ENCODE results near the gene PLVAP.

Gene PLVAP

DNA sequence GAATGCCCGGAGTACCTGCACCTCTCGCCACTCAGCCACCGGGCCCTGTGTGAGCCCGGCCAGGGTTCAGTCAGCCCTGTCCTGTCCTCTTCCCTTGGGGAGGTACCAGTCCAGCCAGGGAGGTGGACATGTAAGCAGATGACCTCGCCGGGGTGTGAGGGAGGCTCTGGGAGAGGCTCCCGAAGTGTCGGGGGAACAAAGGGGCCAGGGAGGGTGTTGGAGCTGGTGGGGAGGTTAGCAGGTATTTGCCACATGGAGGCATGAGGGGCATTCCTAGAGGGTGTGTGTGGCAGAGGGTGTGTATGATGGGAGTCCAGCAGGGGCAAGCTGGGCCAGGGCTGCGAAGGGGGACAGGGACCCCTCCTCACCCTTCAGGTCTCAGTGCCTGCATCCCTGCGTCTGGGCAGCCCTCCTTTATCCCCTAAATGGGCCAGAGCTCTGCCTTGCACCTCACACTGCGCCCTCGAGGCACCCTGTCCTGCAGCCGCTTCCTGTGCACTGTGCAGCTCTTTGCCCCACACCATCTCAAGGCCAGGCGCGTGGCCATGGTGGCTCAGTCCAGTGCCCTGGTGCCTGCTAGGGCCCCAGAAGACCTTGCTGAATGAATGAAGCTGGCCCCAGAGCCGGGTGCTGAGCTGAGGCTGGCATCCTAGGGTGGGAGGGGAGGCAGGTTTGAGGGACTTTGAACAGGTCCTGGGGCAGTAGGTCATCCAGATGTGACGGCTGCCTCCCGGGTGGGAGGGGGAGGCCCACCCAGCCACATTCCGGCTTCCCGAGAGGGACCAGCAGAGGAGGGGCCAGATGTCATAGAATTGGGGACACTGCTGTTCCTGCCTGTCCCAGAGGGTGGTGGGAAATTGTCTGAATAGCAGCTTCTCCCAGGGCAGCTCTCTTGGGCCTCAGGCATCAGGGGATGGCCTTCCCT lies 64.7 kb downstream of the PLVAP start:
- Histone ChIP-seq H3K36me3 (ENCODE audit: insufficient read depth, low read length) (peaks cover 41% of the 10 kb centered on the region), H3K9me3 (ENCODE audit: insufficient read depth, low read depth, low read length) (no peaks in the 10 kb centered on the region), H3K27me3 (ENCODE audit: insufficient read depth, low read length) (no peaks in the 10 kb centered on the region), H3K4me3 (ENCODE audit: low read length) (no peak overlapping the region), H3K4me1 (ENCODE audit: insufficient read depth, low read length) (peaks cover 11% of the 10 kb centered on the region; the same call in 1 of the 2 replicates), H3K27ac (ENCODE audit: low read depth, low read length) (peak overlapping the region; percentile 41; the same call in 1 of the 2 replicates), H3K9ac (ENCODE audit: low read depth, low read length) (peak overlapping the region; percentile 24; the same call in 1 of the 2 replicates)
- 91% methylated on average over 20 of the region's 20 CpGs for WGBS

DNA sequence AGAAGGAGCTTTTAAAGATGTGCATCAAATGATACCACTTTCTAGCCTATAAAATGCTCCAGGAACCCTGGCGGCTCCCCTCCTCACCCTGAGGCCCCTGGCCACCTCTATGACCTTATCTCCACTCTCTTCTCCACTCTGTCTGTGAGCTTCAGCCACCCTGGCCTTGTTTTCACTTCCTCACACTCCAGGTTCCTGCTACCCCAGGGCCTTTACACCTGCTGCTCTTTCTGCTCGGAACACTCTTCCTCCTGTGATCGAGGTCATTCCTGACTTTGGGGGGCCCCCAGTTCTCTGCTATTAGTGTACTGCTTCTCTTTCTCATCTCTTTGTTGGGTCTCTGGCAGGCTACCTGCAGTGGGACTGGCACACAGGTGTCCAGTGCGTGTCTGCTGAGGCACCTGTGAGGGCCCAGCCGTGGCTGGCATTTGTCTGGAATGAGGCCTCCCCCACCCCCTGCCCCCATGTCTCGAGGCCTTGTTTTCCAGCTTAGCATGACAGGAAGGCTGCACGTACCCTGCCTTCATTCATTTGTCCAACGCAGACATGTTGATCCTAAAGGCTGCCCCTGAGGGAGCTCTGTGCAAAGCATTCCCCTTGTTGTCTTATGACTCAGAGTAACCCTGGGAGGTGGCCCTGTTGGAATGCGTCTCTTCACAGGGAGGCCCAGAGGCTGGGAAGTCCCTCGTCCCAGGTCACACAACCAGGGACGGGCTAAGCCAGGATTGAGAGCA lies 65.5 kb downstream of the PLVAP start:
- H3K4me3 ChIP-seq (ENCODE audit: low read length): no peak overlapping the region
- no peaks in the 10 kb centered on the region for H3K27me3 ChIP-seq (ENCODE audit: insufficient read depth, low read length)
- no peak overlapping the region for H3K9ac ChIP-seq (ENCODE audit: low read depth, low read length)
- H3K9me3 ChIP-seq (ENCODE audit: insufficient read depth, low read depth, low read length): no peaks in the 10 kb centered on the region
- H3K36me3 ChIP-seq (ENCODE audit: insufficient read depth, low read length): peaks cover 38% of the 10 kb centered on the region
- WGBS: 82% methylated on average over 11 of the region's 11 CpGs
- peaks cover 11% of the 10 kb centered on the region; the same call in 1 of the 2 replicates for H3K4me1 ChIP-seq (ENCODE audit: insufficient read depth, low read length)
- peak overlapping the region; percentile 41; the same call in 1 of the 2 replicates for H3K27ac ChIP-seq (ENCODE audit: low read depth, low read length)

DNA sequence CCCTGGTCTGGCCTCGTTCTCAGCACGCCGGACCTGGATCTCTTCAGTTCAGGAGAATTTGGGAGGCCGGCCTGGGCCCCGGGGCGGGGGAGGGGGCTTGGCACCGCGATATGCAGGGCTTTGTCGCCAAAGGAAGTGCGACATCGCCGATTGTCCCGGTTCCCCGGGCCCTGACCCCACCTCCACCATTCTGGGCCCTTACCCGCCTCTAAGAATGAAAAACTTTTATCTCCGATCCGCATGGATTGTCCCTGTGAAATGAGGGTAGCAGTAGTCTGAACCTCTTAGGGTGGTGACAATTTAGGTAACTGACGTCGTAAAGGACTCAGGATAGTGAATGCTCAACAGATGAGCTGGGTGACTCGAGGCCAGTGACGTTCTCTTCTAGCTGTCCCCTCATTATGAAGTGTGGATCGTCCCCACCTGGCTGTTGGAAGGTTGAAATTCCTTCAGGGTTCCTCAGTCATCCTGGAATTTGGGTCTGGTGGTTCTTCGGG lies 67.1 kb downstream of the PLVAP start:
- Histone ChIP-seq H3K36me3 (ENCODE audit: insufficient read depth, low read length) (peaks cover 25% of the 10 kb centered on the region), H3K4me3 (ENCODE audit: low read length) (peak overlapping the region; percentile 86), H3K9ac (ENCODE audit: low read depth, low read length) (peak overlapping the region; percentile 65), H3K4me1 (ENCODE audit: insufficient read depth, low read length) (peaks cover 14% of the 10 kb centered on the region), H3K27me3 (ENCODE audit: insufficient read depth, low read length) (no peaks in the 10 kb centered on the region), H3K27ac (ENCODE audit: low read depth, low read length) (peak overlapping the region; percentile 69), H3K9me3 (ENCODE audit: insufficient read depth, low read depth, low read length) (no peaks in the 10 kb centered on the region)
- WGBS: 9% methylated on average over 23 of the region's 23 CpGs

DNA sequence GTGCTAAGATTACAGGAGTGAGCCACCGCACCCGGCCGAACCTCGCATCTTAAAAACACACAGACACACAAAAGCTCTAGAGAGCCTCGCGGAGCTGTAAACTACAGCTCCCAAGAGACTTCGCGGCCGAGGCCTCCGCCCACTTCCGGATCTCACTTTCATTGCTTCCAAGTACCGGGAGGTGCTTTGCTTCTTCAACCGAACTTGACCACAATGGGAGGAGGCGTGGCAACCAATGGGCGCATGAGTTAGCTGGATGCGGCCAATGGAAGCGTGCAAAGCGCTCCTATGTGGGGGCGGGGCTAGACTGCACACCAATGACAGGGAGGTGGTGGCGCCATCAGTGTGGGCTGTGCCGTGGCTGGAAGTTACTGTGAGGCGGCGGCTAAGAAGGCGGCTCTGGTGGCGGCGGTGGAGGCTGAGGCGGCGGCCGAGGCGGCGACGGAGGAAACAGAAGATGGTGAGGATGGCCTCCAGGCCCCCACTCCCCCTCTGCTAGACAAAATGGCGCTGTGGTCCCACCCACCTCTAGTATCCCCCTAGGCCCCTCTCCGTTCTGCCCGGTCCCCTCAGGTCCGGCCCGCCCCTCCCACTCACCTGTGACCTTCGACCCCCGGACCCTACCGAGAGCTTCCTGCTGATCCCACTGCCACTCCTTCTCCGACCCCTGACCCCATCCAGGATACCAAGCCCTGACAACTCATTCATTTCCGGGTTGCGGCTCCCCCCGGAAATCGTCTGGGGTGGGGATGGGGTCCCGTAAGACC lies 67.8 kb downstream of the PLVAP start, which contains the start of gene DDA1:
TSS of gene DDA1 (plus strand) at position 366 of the 767 bp plus-strand sequence. CDS start at position 458, 92 bp downstream.
- H3K36me3 ChIP-seq (ENCODE audit: insufficient read depth, low read length): peaks cover 19% of the 10 kb centered on the region
- peaks cover 20% of the 10 kb centered on the region for H3K4me1 ChIP-seq (ENCODE audit: insufficient read depth, low read length)
- peak within 1 kb of the TSS; percentile 69 for H3K27ac ChIP-seq (ENCODE audit: low read depth, low read length)
- 1% methylated on average over 46 of the region's 46 CpGs for WGBS
- H3K4me3 ChIP-seq (ENCODE audit: low read length): peak within 1 kb of the TSS; percentile 86
- peak within 1 kb of the TSS; percentile 65 for H3K9ac ChIP-seq (ENCODE audit: low read depth, low read length)
- H3K9me3 ChIP-seq (ENCODE audit: insufficient read depth, low read depth, low read length): no peaks in the 10 kb centered on the region
- H3K27me3 ChIP-seq (ENCODE audit: insufficient read depth, low read length): no peaks in the 10 kb centered on the region

DNA sequence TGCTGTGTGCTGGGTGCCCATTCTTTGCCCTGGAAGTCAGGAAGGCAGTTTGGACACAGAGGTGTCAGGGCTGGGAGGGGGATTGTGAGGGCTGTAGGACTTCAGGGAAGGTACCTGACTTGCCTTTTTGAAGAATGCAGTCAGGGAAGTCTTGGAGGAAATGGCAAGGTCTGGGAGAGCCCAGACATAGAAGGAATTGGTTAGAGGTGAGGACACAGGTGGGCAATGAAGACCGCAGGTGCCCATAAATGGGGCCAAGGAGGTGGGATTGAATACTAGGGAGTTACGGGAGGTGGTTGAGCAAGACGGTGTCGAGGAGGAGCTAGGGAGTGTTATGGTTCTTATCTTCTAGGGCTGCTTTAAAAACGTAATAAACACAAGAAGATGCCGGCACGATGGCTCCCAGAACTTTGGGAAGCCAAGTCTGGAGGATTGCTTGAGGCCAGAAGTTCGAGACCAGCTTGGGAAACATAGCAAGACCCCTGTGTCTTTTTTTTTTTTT lies 69.2 kb downstream of the PLVAP start:
- WGBS: 92% methylated on average over 8 of the region's 8 CpGs
- Histone ChIP-seq H3K4me1 (ENCODE audit: insufficient read depth, low read length) (peaks cover 20% of the 10 kb centered on the region), H3K36me3 (ENCODE audit: insufficient read depth, low read length) (0 out of 2 replicates have a peak, but pooled peaks cover 8% of the 10 kb centered on the region), H3K27me3 (ENCODE audit: insufficient read depth, low read length) (no peaks in the 10 kb centered on the region), H3K27ac (ENCODE audit: low read depth, low read length) (no peak overlapping the region; the same call in 1 of the 2 replicates), H3K4me3 (ENCODE audit: low read length) (no peak overlapping the region), H3K9ac (ENCODE audit: low read depth, low read length) (no peak overlapping the region), H3K9me3 (ENCODE audit: insufficient read depth, low read depth, low read length) (no peaks in the 10 kb centered on the region)

DNA sequence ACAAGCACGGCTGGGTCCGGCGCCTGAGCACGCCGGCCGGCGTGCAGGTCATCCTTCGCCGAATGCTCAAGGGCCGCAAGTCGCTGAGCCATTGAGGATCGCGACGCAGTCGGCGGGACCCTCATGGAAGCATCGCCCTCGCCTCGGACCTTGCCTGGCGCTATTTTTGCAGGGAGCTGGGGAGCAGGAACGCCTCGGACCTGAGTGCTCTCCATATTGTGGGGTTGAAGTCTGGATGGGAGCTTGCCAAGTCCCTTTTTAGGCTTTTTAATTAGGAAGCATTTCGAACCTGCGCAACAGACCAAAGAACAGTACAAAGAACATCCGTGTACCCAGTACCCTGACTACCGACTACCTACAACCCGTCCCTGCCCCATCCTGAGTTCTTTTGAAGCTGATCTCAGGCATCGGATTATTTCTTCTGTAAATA lies 70.8 kb downstream of the PLVAP start:
- peaks cover 26% of the 10 kb centered on the region for H3K4me1 ChIP-seq (ENCODE audit: insufficient read depth, low read length)
- H3K9ac ChIP-seq (ENCODE audit: low read depth, low read length): peak overlapping the region; percentile 82
- no peaks in the 10 kb centered on the region for H3K27me3 ChIP-seq (ENCODE audit: insufficient read depth, low read length)
- H3K4me3 ChIP-seq (ENCODE audit: low read length): peak overlapping the region; percentile 73
- peak overlapping the region; percentile 79 for H3K27ac ChIP-seq (ENCODE audit: low read depth, low read length)
- no peaks in the 10 kb centered on the region for H3K9me3 ChIP-seq (ENCODE audit: insufficient read depth, low read depth, low read length)
- H3K36me3 ChIP-seq (ENCODE audit: insufficient read depth, low read length): 0 out of 2 replicates have a peak, but pooled peaks cover 3% of the 10 kb centered on the region
- WGBS: 7% methylated on average over 28 of the region's 28 CpGs

DNA sequence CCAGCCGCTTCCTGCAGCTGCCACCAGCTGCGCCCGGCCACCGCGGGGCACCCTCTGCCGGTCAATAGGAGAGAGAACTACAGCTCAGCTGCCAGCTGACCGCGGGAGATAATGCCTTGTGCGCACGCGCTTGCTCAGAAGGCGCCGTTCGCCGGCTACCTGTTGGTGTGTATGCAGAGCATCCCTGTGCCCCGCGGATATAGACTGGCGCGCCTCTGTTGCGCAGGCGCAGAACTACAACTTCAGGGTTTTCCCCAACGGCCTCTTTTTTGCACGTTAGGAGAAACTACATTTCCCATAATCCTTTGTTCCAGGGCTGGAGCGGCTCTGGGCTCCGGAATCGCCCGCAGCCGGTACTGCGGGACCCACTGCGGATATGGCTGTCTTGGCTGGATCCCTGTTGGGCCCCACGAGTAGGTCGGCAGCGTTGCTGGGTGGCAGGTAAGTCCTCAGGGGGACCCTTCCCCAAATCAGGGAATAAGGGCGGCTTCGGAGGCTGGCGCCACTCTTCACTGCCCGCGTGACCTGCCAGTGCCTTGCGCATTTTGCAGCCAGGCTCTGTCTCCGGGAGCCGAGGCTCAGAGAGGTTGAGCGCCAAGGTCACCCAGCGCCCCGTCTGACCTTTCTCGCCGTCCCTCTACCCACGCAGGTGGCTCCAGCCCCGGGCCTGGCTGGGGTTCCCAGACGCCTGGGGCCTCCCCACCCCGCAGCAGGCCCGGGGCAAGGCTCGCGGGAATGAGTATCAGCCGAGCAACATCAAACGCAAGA lies 71.4 kb downstream of the PLVAP start, which contains the start of gene MRPL34:
TSS of gene MRPL34 (plus strand) at position 356 of the 768 bp plus-strand sequence. CDS start at position 377, 21 bp downstream.
- under 1% methylated on average over 55 of the region's 55 CpGs for WGBS
- Histone ChIP-seq H3K27ac (ENCODE audit: low read depth, low read length) (peak within 1 kb of the TSS; percentile 79), H3K4me3 (ENCODE audit: low read length) (peak within 1 kb of the TSS; percentile 73), H3K4me1 (ENCODE audit: insufficient read depth, low read length) (peaks cover 25% of the 10 kb centered on the region), H3K36me3 (ENCODE audit: insufficient read depth, low read length) (0 out of 2 replicates have a peak, but pooled peaks cover 4% of the 10 kb centered on the region), H3K27me3 (ENCODE audit: insufficient read depth, low read length) (no peaks in the 10 kb centered on the region), H3K9ac (ENCODE audit: low read depth, low read length) (peak within 1 kb of the TSS; percentile 82), H3K9me3 (ENCODE audit: insufficient read depth, low read depth, low read length) (no peaks in the 10 kb centered on the region)

DNA sequence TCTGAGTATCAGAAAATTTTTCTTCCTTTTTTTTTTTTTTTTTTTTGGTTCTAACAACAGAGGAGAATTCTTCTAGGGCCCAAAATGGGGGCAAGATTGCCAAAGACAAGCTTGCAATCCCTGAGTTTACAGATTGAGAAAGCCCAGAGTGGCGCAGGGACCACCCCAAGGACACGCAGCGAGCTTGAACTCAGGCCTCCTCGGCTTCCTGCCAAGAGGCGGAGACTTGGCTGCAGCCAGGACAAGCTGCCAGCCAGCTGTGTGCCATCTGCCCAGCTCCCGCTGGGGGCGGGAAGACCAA lies 72.0 kb downstream of the PLVAP start:
- H3K4me1 ChIP-seq (ENCODE audit: insufficient read depth, low read length): peaks cover 19% of the 10 kb centered on the region
- no peak overlapping the region for H3K9ac ChIP-seq (ENCODE audit: low read depth, low read length)
- peak overlapping the region; percentile 38; the same call in 1 of the 2 replicates for H3K27ac ChIP-seq (ENCODE audit: low read depth, low read length)
- 11% methylated on average over 7 of the region's 7 CpGs for WGBS
- H3K27me3 ChIP-seq (ENCODE audit: insufficient read depth, low read length): no peaks in the 10 kb centered on the region
- peak overlapping the region; percentile 73 for H3K4me3 ChIP-seq (ENCODE audit: low read length)
- 0 out of 2 replicates have a peak, but pooled peaks cover 6% of the 10 kb centered on the region for H3K36me3 ChIP-seq (ENCODE audit: insufficient read depth, low read length)
- H3K9me3 ChIP-seq (ENCODE audit: insufficient read depth, low read depth, low read length): no peaks in the 10 kb centered on the region

DNA sequence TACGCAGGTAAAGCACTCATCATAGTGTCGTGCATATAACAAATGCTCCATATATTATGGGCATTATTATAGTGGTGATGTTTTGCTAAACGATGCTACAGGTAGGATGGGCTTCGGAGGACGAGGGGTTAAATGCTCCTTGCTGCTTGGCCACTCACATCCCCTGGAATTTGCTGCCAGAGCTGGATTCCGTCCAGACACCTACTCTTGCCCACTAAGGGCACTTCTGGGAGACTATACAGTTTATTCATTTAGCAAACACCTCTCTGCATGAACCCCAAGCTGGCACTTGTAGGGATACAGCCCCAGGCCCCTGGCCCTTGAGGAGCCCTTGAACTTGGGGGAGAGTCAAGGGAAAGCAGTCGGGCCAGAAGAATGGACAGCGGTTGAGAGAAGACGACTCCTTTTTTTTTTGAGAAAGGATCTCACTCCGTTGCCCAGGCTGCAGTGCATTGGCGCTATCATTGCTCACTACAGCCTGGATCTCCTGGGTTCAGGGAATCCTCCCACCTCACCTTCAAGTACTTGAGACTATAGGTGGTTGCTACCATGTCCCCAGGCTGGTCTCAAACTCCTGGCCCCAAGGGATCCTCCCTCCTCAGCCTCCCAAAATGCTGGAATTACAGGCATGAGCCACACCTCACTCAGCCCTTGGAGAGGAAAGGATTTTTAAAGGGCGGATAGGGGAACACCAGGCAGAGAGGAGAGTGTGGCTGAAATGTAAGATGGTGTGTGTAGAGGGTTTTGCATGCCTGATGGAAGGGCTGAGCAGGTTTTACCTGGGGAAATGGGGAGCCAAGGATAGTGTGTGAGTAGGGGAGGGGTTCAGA lies 72.5 kb downstream of the PLVAP start:
- H3K9me3 ChIP-seq (ENCODE audit: insufficient read depth, low read depth, low read length): no peaks in the 10 kb centered on the region
- 0 out of 2 replicates have a peak, but pooled peaks cover 6% of the 10 kb centered on the region for H3K36me3 ChIP-seq (ENCODE audit: insufficient read depth, low read length)
- H3K27me3 ChIP-seq (ENCODE audit: insufficient read depth, low read length): no peaks in the 10 kb centered on the region
- peaks cover 18% of the 10 kb centered on the region for H3K4me1 ChIP-seq (ENCODE audit: insufficient read depth, low read length)
- H3K9ac ChIP-seq (ENCODE audit: low read depth, low read length): no peak overlapping the region
- WGBS: 84% methylated on average over 12 of the region's 12 CpGs
- H3K4me3 ChIP-seq (ENCODE audit: low read length): peak overlapping the region; percentile 73; the same call in 1 of the 2 replicates
- H3K27ac ChIP-seq (ENCODE audit: low read depth, low read length): no peak overlapping the region

Measured in HUES64 (cell line).